Daoy (cell line): ENCODE results near the gene TUBB. TPM values are rescaled to one million over a fixed set of nuclear protein-coding genes. Genes with fewer than 3 reads are reported as not detected.

Experiments
- DNase-seq: peaks from one replicate; pipeline ENCODE4 v3.0.0-alpha.2; 2015; ENCODE audit warnings: low read depth
- total RNA-seq: library from RNA; depleted of rRNA; stranded (reverse); fragments of >200 nt; shearing (Covaris generic); gene quantifications from 2 replicates; pipeline ENCODE4 v1.2.3, GENCODE V29; 2014

The TUBB gene
- total RNA-seq, 1 experiment from 2014 or later, result 1,355 TPM

GRCh38 chr6:30687659-30688431 is 32.3 kb upstream of the TUBB start:
- DNase-seq, result peak; percentile 70

GRCh38 chr6:30688569-30688968 is 31.6 kb upstream of the TUBB start:
- DNase-seq, result no peak

- no peak for DNase-seq
Measured at GRCh38 chr6:30689022-30689865, 30.9 kb upstream of the TUBB start.

- no peak for DNase-seq
Measured at GRCh38 chr6:30689985-30690384, 30.2 kb upstream of the TUBB start.

GRCh38 chr6:30690403-30691207 is 29.5 kb upstream of the TUBB start, which contains the start of gene NRM:
Gene NRM (minus strand): TSS chr6:30690984. CDS start chr6:30690974, 10 bp downstream.
- DNase-seq, result peak; percentile 94

GRCh38 chr6:30691208-30691847 is 28.8 kb upstream of the TUBB start:
- DNase-seq, result no peak

GRCh38 chr6:30696432-30696831 is 23.7 kb upstream of the TUBB start:
- no peak for DNase-seq

- no peak for DNase-seq
Measured at GRCh38 chr6:30700340-30700739, 19.8 kb upstream of the TUBB start.

- no peak for DNase-seq
Measured at GRCh38 chr6:30703011-30703410, 17.1 kb upstream of the TUBB start.

GRCh38 chr6:30703821-30704220 is 16.3 kb upstream of the TUBB start:
- no peak for DNase-seq

GRCh38 chr6:30705620-30706019 is 14.5 kb upstream of the TUBB start:
- DNase-seq, result no peak

- no peak for DNase-seq
Measured at GRCh38 chr6:30707281-30707850, 12.8 kb upstream of the TUBB start.

GRCh38 chr6:30709101-30709868 is 10.9 kb upstream of the TUBB start:
- DNase-seq, result no peak

- DNase-seq, result no peak
Measured at GRCh38 chr6:30711758-30712380, 8.3 kb upstream of the TUBB start.

GRCh38 chr6:30712441-30712945 is 7.7 kb upstream of the TUBB start:
- no peak for DNase-seq

- DNase-seq, result no peak
Measured at GRCh38 chr6:30714263-30714662, 5.9 kb upstream of the TUBB start.

- no peak for DNase-seq
Measured at GRCh38 chr6:30716879-30717128, 3.3 kb upstream of the TUBB start.

- peak; percentile 100 for DNase-seq
Measured at GRCh38 chr6:30717129-30717844, 2.9 kb upstream of the TUBB start, which contains the start of gene MDC1. Gene MDC1 (minus strand): TSS chr6:30717281. CDS start chr6:30715175, 2,106 bp downstream.
